ENCODE data around the gene CHST10.

DNA sequence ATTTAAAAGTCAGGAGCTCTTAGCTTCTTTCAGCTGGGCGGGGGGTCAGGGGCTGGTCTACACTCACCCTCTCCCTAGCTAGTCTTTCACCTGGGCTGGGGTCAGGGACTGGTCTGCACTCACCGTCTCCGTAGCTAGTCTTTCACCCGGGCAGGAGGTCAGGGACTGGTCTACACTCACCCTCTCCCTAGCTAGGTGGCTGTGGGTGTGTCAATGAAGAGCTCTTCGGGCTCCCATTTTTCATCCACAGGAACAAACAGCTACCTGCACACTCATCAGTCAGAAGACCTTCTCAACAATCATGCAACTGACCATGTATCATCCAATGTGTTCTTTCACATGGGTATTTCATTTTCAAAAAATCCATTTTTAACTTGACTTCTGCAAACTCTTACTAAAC is 8.0 kb downstream of the CHST10 start:
- TF ChIP-seq POLR2A (IDR thresholded peaks at IDR 0.05) (no peak), CTCF (IDR thresholded peaks at IDR 0.05) (no peak)

Data from heart left ventricle (tissue), 13 donors.